MG63 (cell line): ENCODE data around the gene VASN. TPM values are rescaled to one million over a fixed set of nuclear protein-coding genes. Genes with fewer than 3 reads are reported as not detected.

Source experiments
- DNase-seq: peaks from one replicate; pipeline ENCODE4 v3.0.0-alpha.2; 2020
- H3K27me3 ChIP-seq: fragments of 250-450 bp; sonication (Bioruptor Pico); 2 replicates; pipeline ENCODE4 v1.5.1; 2020; ENCODE audit warnings: mild to moderate bottlenecking, moderate library complexity
- H3K36me3 ChIP-seq: fragments of 250-450 bp; sonication (Bioruptor Pico); 2 replicates; pipeline ENCODE4 v1.5.1; 2020; ENCODE audit warnings: mild to moderate bottlenecking, moderate library complexity
- H3K4me3 ChIP-seq: fragments of 250-450 bp; sonication (Bioruptor Pico); 2 replicates; pipeline ENCODE4 v1.5.1; 2020; ENCODE audit warnings: mild to moderate bottlenecking, moderate library complexity
- H3K9me3 ChIP-seq: fragments of 250-450 bp; sonication (Bioruptor Pico); 2 replicates; pipeline ENCODE4 v1.5.1; 2020; ENCODE audit warnings: mild to moderate bottlenecking, moderate library complexity
- total RNA-seq: library from RNA; depleted of rRNA; stranded (reverse); fragments of >200 nt; shearing (Covaris generic); gene quantifications from 2 replicates; pipeline ENCODE4 v1.2.3, GENCODE V29; 2014; ENCODE audit warnings: low replicate concordance

The VASN gene
- total RNA-seq, 1 experiment from 2014 or later, result 68.7 TPM

- Histone ChIP-seq H3K9me3 (no peaks in the 10 kb centered on the region), H3K36me3 (peaks cover 67% of the 10 kb centered on the region), H3K27me3 (no peaks in the 10 kb centered on the region), H3K4me3 (peak overlapping the region; percentile 5; the same call in 1 of the 2 replicates)
- DNase-seq, result peak; percentile 81
Observed at GRCh38 chr16:4375717-4376116, 4.1 kb downstream of the VASN start.

- Histone ChIP-seq H3K36me3 (peaks cover 73% of the 10 kb centered on the region), H3K9me3 (no peaks in the 10 kb centered on the region), H3K4me3 (peak overlapping the region; percentile 6), H3K27me3 (no peaks in the 10 kb centered on the region)
- DNase-seq, result peak; percentile 98
Observed at GRCh38 chr16:4376126-4376892, 4.7 kb downstream of the VASN start.

GRCh38 chr16:4376893-4377572, 5.4 kb downstream of the VASN start:
- no peaks in the 10 kb centered on the region for H3K9me3 ChIP-seq
- H3K36me3 ChIP-seq, result peaks cover 80% of the 10 kb centered on the region
- no peak for DNase-seq
- H3K27me3 ChIP-seq, result no peaks in the 10 kb centered on the region
- no peak overlapping the region for H3K4me3 ChIP-seq

GRCh38 chr16:4377573-4378154, 6.0 kb downstream of the VASN start:
- no peak for DNase-seq
- Histone ChIP-seq H3K9me3 (no peaks in the 10 kb centered on the region), H3K36me3 (peaks cover 81% of the 10 kb centered on the region), H3K27me3 (no peaks in the 10 kb centered on the region), H3K4me3 (no peak overlapping the region)

- no peak for DNase-seq
- H3K27me3 ChIP-seq, result no peaks in the 10 kb centered on the region
- no peak overlapping the region for H3K4me3 ChIP-seq
- peaks cover 83% of the 10 kb centered on the region for H3K36me3 ChIP-seq
- H3K9me3 ChIP-seq, result no peaks in the 10 kb centered on the region
Observed at GRCh38 chr16:4378161-4378666, 6.6 kb downstream of the VASN start.

GRCh38 chr16:4378999-4379690, 7.5 kb downstream of the VASN start:
- no peaks in the 10 kb centered on the region for H3K9me3 ChIP-seq
- H3K27me3 ChIP-seq, result no peaks in the 10 kb centered on the region
- no peak overlapping the region for H3K4me3 ChIP-seq
- peaks cover 87% of the 10 kb centered on the region for H3K36me3 ChIP-seq
- no peak for DNase-seq

- Histone ChIP-seq H3K27me3 (no peaks in the 10 kb centered on the region), H3K36me3 (peaks cover 82% of the 10 kb centered on the region), H3K9me3 (no peaks in the 10 kb centered on the region), H3K4me3 (no peak overlapping the region)
- no peak for DNase-seq
Observed at GRCh38 chr16:4380119-4381063, 8.7 kb downstream of the VASN start.

- H3K36me3 ChIP-seq, result peaks cover 80% of the 10 kb centered on the region
- no peaks in the 10 kb centered on the region for H3K9me3 ChIP-seq
- DNase-seq, result no peak
- no peaks in the 10 kb centered on the region for H3K27me3 ChIP-seq
- H3K4me3 ChIP-seq, result no peak overlapping the region
Observed at GRCh38 chr16:4381072-4381934, 9.7 kb downstream of the VASN start.

GRCh38 chr16:4381935-4382794, 10.5 kb downstream of the VASN start:
- no peaks in the 10 kb centered on the region for H3K9me3 ChIP-seq
- H3K36me3 ChIP-seq, result peaks cover 79% of the 10 kb centered on the region
- H3K4me3 ChIP-seq, result no peak overlapping the region
- H3K27me3 ChIP-seq, result no peaks in the 10 kb centered on the region
- no peak for DNase-seq

- Histone ChIP-seq H3K27me3 (no peaks in the 10 kb centered on the region), H3K4me3 (no peak overlapping the region)
Observed at GRCh38 chr16:4382795-4383357, 11.2 kb downstream of the VASN start.

GRCh38 chr16:4383591-4384444, 12.2 kb downstream of the VASN start:
- H3K4me3 ChIP-seq, result no peak overlapping the region
- H3K27me3 ChIP-seq, result no peaks in the 10 kb centered on the region
- H3K9me3 ChIP-seq, result no peaks in the 10 kb centered on the region
- no peak for DNase-seq
- peaks cover 70% of the 10 kb centered on the region for H3K36me3 ChIP-seq

More at GRCh38 chr16:4382795-4383357, 11.2 kb downstream of the VASN start:
- DNase-seq, result no peak
- Histone ChIP-seq H3K9me3 (no peaks in the 10 kb centered on the region), H3K36me3 (peaks cover 76% of the 10 kb centered on the region)

GRCh38 chr16:4384509-4384942, 12.9 kb downstream of the VASN start:
- no peaks in the 10 kb centered on the region for H3K9me3 ChIP-seq
- no peak for DNase-seq
- H3K27me3 ChIP-seq, result no peaks in the 10 kb centered on the region
- no peak overlapping the region for H3K4me3 ChIP-seq
- peaks cover 63% of the 10 kb centered on the region for H3K36me3 ChIP-seq

- no peak for DNase-seq
- H3K4me3 ChIP-seq, result no peak overlapping the region
- no peaks in the 10 kb centered on the region for H3K9me3 ChIP-seq
- H3K36me3 ChIP-seq, result peaks cover 60% of the 10 kb centered on the region
- H3K27me3 ChIP-seq, result no peaks in the 10 kb centered on the region
Observed at GRCh38 chr16:4385066-4385788, 13.6 kb downstream of the VASN start.
